Astrocyte (in vitro differentiated cells and primary cell): ENCODE measurements around the gene STAB2. TPM values are rescaled to one million over a fixed set of nuclear protein-coding genes. Genes with fewer than 3 reads are reported as not detected.

Experiments
- DNase-seq: peaks from one replicate; pipeline ENCODE4 v3.0.0-alpha.2; 2010; ENCODE audit warnings: low read depth
- FAIRE-seq: peaks from 2 replicates; lab custom pipeline; 2011; peaks lifted over from hg19 to GRCh38; lab: Jason Lieb, UNC
- H2AFZ ChIP-seq: 2 replicates; pipeline ENCODE4 v1.6.0; 2012; ENCODE audit warnings: low read depth, low read length, inconsistent platforms
- H3K27ac ChIP-seq: 2 replicates; pipeline ENCODE4 v1.5.1; 2011; ENCODE audit warnings: low read depth, low read length, inconsistent platforms
- H3K27me3 ChIP-seq: 2 replicates; pipeline ENCODE4 v1.6.0; 2011; ENCODE audit warnings: low read length, inconsistent platforms; ENCODE audit not compliant: insufficient read depth
- H3K36me3 ChIP-seq: 2 replicates; pipeline ENCODE4 v1.5.1; 2011; ENCODE audit warnings: low read length, inconsistent platforms; ENCODE audit not compliant: insufficient read depth
- H3K4me1 ChIP-seq: 2 replicates; pipeline ENCODE4 v1.5.1; 2011; ENCODE audit warnings: low read length, inconsistent platforms; ENCODE audit not compliant: insufficient read depth
- H3K4me2 ChIP-seq: 2 replicates; pipeline ENCODE4 v1.6.0; 2012; ENCODE audit warnings: low read length, inconsistent platforms
- H3K4me3 ChIP-seq: 2 replicates; pipeline ENCODE4 v1.5.1; 2011; ENCODE audit warnings: low read depth, mild to moderate bottlenecking, low read length, inconsistent platforms; ENCODE audit not compliant: insufficient read depth
- H3K79me2 ChIP-seq: 2 replicates; pipeline ENCODE4 v1.6.0; 2012; ENCODE audit warnings: mild to moderate bottlenecking, low read length, inconsistent platforms; ENCODE audit not compliant: insufficient read depth
- H3K9ac ChIP-seq: 2 replicates; pipeline ENCODE4 v1.6.0; 2012; ENCODE audit warnings: mild to moderate bottlenecking, low read length, inconsistent platforms
- H3K9me3 ChIP-seq: 2 replicates; pipeline ENCODE4 v1.5.1; 2012; ENCODE audit warnings: low read depth, mild to moderate bottlenecking, low read length, inconsistent platforms; ENCODE audit not compliant: insufficient read depth
- H4K20me1 ChIP-seq: 2 replicates; pipeline ENCODE4 v1.6.0; 2012; ENCODE audit warnings: low read length, inconsistent platforms; ENCODE audit not compliant: insufficient read depth
- H3K27ac Mint-ChIP-seq: one replicate; pipeline ENCODE4 v1.8.0; 2021; ENCODE audit warnings: mild to moderate bottlenecking, mixed read lengths; ENCODE audit not compliant: unreplicated experiment
- H3K27me3 Mint-ChIP-seq: one replicate; pipeline ENCODE4 v1.8.0; 2021; ENCODE audit warnings: low read depth, mixed read lengths; ENCODE audit not compliant: unreplicated experiment
- H3K36me3 Mint-ChIP-seq: one replicate; pipeline ENCODE4 v1.8.0; 2021; ENCODE audit warnings: low read depth, mixed read lengths; ENCODE audit not compliant: unreplicated experiment
- H3K4me1 Mint-ChIP-seq: one replicate; pipeline ENCODE4 v1.8.0; 2021; ENCODE audit warnings: low read depth, mixed read lengths; ENCODE audit not compliant: unreplicated experiment
- H3K4me3 Mint-ChIP-seq: one replicate; pipeline ENCODE4 v1.8.0; 2021; ENCODE audit warnings: mild to moderate bottlenecking, moderate library complexity, mixed read lengths; ENCODE audit not compliant: unreplicated experiment
- H3K9me3 Mint-ChIP-seq: one replicate; pipeline ENCODE4 v1.8.0; 2021; ENCODE audit warnings: mild to moderate bottlenecking, mixed read lengths; ENCODE audit not compliant: unreplicated experiment
- CTCF ChIP-seq: IDR thresholded peaks from 2 replicates; pipeline ENCODE4 v1.5.1; 2011; ENCODE audit warnings: low read depth, mild to moderate bottlenecking, inconsistent platforms, low read length, moderate library complexity; ENCODE audit not compliant: insufficient read depth
- EZH2 ChIP-seq: IDR thresholded peaks from 2 replicates; pipeline ENCODE4 v1.6.1; 2012; ENCODE audit warnings: mild to moderate bottlenecking, low read length, inconsistent platforms; ENCODE audit not compliant: insufficient read depth
- total RNA-seq: library from RNA; stranded (reverse); gene quantifications from 2 replicates; pipeline ENCODE4 v1.2.1, GENCODE V29; 2021

The STAB2 gene
- total RNA-seq, 1 donor from 2014 or later = not detected

- Histone ChIP-seq H3K9ac (no peak overlapping the region), H3K36me3 (no peaks in the 10 kb centered on the region), H3K27me3 (peaks cover 3% of the 10 kb centered on the region), H3K9me3 (no peaks in the 10 kb centered on the region), H3K4me3 (no peak overlapping the region), H4K20me1 (no peaks in the 10 kb centered on the region), H3K79me2 (no peaks in the 10 kb centered on the region), H3K4me1 (no peaks in the 10 kb centered on the region), H3K4me2 (no peak overlapping the region), H2AFZ (no peak overlapping the region), H3K27ac (no peak overlapping the region)
- Mint-ChIP-seq H3K4me1 (peaks cover 2% of the 10 kb centered on the region), H3K27ac (no peak overlapping the region), H3K9me3 (peaks cover 3% of the 10 kb centered on the region), H3K36me3 (no peaks in the 10 kb centered on the region), H3K27me3 (peaks cover 8% of the 10 kb centered on the region), H3K4me3 (no peak overlapping the region)
- DNase-seq (no peak), FAIRE-seq (no peak)
- TF ChIP-seq CTCF (no peak), EZH2 (no peak)
Measured at GRCh38 chr12:103728323-103728722, 141.2 kb downstream of the STAB2 start.

GRCh38 chr12:103729499-103729898 lies 142.4 kb downstream of the STAB2 start:
- Histone ChIP-seq H4K20me1 (no peaks in the 10 kb centered on the region), H3K4me3 (no peak overlapping the region), H3K79me2 (no peaks in the 10 kb centered on the region), H3K36me3 (no peaks in the 10 kb centered on the region), H2AFZ (no peak overlapping the region), H3K27me3 (no peaks in the 10 kb centered on the region), H3K4me2 (no peak overlapping the region), H3K4me1 (no peaks in the 10 kb centered on the region), H3K9ac (no peak overlapping the region), H3K27ac (no peak overlapping the region), H3K9me3 (no peaks in the 10 kb centered on the region)
- TF ChIP-seq CTCF (no peak), EZH2 (no peak)
- Mint-ChIP-seq H3K27ac (no peak overlapping the region), H3K4me1 (peaks cover 2% of the 10 kb centered on the region), H3K27me3 (peaks cover 16% of the 10 kb centered on the region), H3K36me3 (no peaks in the 10 kb centered on the region), H3K4me3 (no peak overlapping the region), H3K9me3 (peaks cover 3% of the 10 kb centered on the region)
- DNase-seq (peak; percentile 9), FAIRE-seq (no peak)

- H3K36me3 Mint-ChIP-seq = no peaks in the 10 kb centered on the region
- Histone ChIP-seq H4K20me1 (no peaks in the 10 kb centered on the region), H3K9ac (no peak overlapping the region), H2AFZ (no peak overlapping the region), H3K36me3 (no peaks in the 10 kb centered on the region), H3K27me3 (peaks cover 3% of the 10 kb centered on the region), H3K4me2 (no peak overlapping the region), H3K4me3 (no peak overlapping the region), H3K9me3 (no peaks in the 10 kb centered on the region), H3K79me2 (no peaks in the 10 kb centered on the region), H3K27ac (no peak overlapping the region), H3K4me1 (no peaks in the 10 kb centered on the region)
- H3K27me3 Mint-ChIP-seq = peaks cover 25% of the 10 kb centered on the region
- no peak for DNase-seq
- peaks cover 2% of the 10 kb centered on the region for H3K4me1 Mint-ChIP-seq
- no peak for FAIRE-seq
- peaks cover 8% of the 10 kb centered on the region for H3K9me3 Mint-ChIP-seq
- TF ChIP-seq CTCF = no peak
- TF ChIP-seq EZH2 = no peak
- H3K27ac Mint-ChIP-seq = no peak overlapping the region
- H3K4me3 Mint-ChIP-seq = no peak overlapping the region
Measured at GRCh38 chr12:103731539-103731938, 144.5 kb downstream of the STAB2 start.
